IMR-90 (cell line): ENCODE data around the gene SPATS2L. TPM values are rescaled to one million over a fixed set of nuclear protein-coding genes. Genes with fewer than 3 reads are reported as not detected.

ENCODE experiments used
- ATAC-seq: fragments of 200-7000 bp; cut with Tn5 transposase; 2 replicates; pipeline ENCODE4 v1.9.1; 2020; ENCODE audit warnings: low read depth, mild to moderate bottlenecking, moderate library complexity
- BruUV-seq: library from RNA; stranded (reverse); fragments of 400-500 nt; replicated peaks from 2 replicates; lab custom pipeline; 2021; lab: Mats Ljungman, UMichigan
- CTCF ChIA-PET: fragments of 300-600 bp; formaldehyde crosslinking; extraction: SDS; loops from one replicate; lab custom pipeline; 2021; ENCODE audit warnings: antibody characterized with exemption; lab: Yijun Ruan, JAX
- POLR2A ChIA-PET: fragments of 300-600 bp; sonication (Branson Sonifier 250); formaldehyde crosslinking; loops from one replicate; lab custom pipeline; 2022; ENCODE audit warnings: antibody characterized with exemption; ENCODE audit not compliant: unreplicated experiment; lab: Charles Lee
- DNase-seq: peaks from one replicate; pipeline ENCODE4 v3.0.0; 2013
- H2AFZ ChIP-seq: replicated peaks from 2 replicates; pipeline ENCODE3; 2013; ENCODE audit warnings: low read length, mild to moderate bottlenecking; ENCODE audit not compliant: poor library complexity
- H2AK5ac ChIP-seq: 2 replicates; pipeline ENCODE4 v1.6.1; 2013; ENCODE audit warnings: low read depth, low read length, inconsistent platforms
- H2AK9ac ChIP-seq: replicated peaks from 2 replicates; pipeline ENCODE3; 2013; ENCODE audit warnings: mild to moderate bottlenecking, low read depth, low read length, moderate library complexity; ENCODE audit not compliant: poor library complexity
- H2BK120ac ChIP-seq: 2 replicates; pipeline ENCODE4 v1.6.1; 2013; ENCODE audit warnings: low read depth, low read length, inconsistent platforms
- H2BK15ac ChIP-seq: 3 replicates; pipeline ENCODE4 v1.6.1; 2013; ENCODE audit warnings: low read depth, low read length, inconsistent platforms
- H2BK20ac ChIP-seq: 2 replicates; pipeline ENCODE4 v1.6.1; 2013; ENCODE audit warnings: low read depth, mild to moderate bottlenecking, inconsistent platforms, low read length, moderate library complexity
- H2BK5ac ChIP-seq: 2 replicates; pipeline ENCODE4 v1.6.1; 2013; ENCODE audit warnings: mild to moderate bottlenecking, low read depth, low read length, inconsistent platforms; ENCODE audit not compliant: poor library complexity, severe bottlenecking
- H3K14ac ChIP-seq: replicated peaks from 2 replicates; pipeline ENCODE4 v1.6.1; 2013; ENCODE audit warnings: low read depth, low read length, inconsistent platforms
- H3K18ac ChIP-seq: 2 replicates; pipeline ENCODE4 v1.6.1; 2013; ENCODE audit warnings: low read depth, low read length, control low read depth
- H3K23ac ChIP-seq: 2 replicates; pipeline ENCODE4 v1.6.1; 2013; ENCODE audit warnings: low read depth, low read length, inconsistent platforms
- H3K27ac ChIP-seq: 2 replicates; pipeline ENCODE4 v1.5.1; 2013; ENCODE audit warnings: mild to moderate bottlenecking, control low read depth, low read length; ENCODE audit not compliant: insufficient read depth
- H3K27me3 ChIP-seq: 2 replicates; pipeline ENCODE4 v1.6.1; 2013; ENCODE audit warnings: low read length; ENCODE audit not compliant: control insufficient read depth, insufficient read depth
- H3K36me3 ChIP-seq: 2 replicates; pipeline ENCODE4 v1.6.1; 2013; ENCODE audit warnings: low read length, mixed read lengths; ENCODE audit not compliant: control insufficient read depth, insufficient read depth
- H3K4ac ChIP-seq: 2 replicates; pipeline ENCODE4 v1.6.1; 2013; ENCODE audit warnings: low read depth, low read length, inconsistent platforms
- H3K4me1 ChIP-seq: 2 replicates; pipeline ENCODE4 v1.6.1; 2013; ENCODE audit warnings: low read length, mixed read lengths; ENCODE audit not compliant: control insufficient read depth, insufficient read depth
- H3K4me2 ChIP-seq: 2 replicates; pipeline ENCODE4 v1.6.1; 2013; ENCODE audit warnings: low read depth, mild to moderate bottlenecking, control low read depth, low read length, moderate library complexity
- H3K4me3 ChIP-seq: 2 replicates; pipeline ENCODE4 v1.5.1; 2013; ENCODE audit warnings: low read depth, mild to moderate bottlenecking, control low read depth, low read length, moderate library complexity; ENCODE audit not compliant: insufficient read depth
- H3K56ac ChIP-seq: 2 replicates; pipeline ENCODE4 v1.6.1; 2013; ENCODE audit warnings: low read length, inconsistent platforms; ENCODE audit not compliant: insufficient read depth; ENCODE audit errors: extremely low read depth
- H3K79me1 ChIP-seq, 2 experiments: 2 replicates each; pipeline ENCODE4 v1.6.1; 2013; ENCODE audit warnings: low read length in 2 of 2, inconsistent platforms in 1 of 2, low read depth in 1 of 2
- H3K9ac ChIP-seq: 2 replicates; pipeline ENCODE4 v1.6.1; 2013; ENCODE audit warnings: low read depth, low read length, control low read depth
- H3K9me1 ChIP-seq: 2 replicates; pipeline ENCODE4 v1.6.1; 2013; ENCODE audit warnings: low read length, inconsistent platforms; ENCODE audit not compliant: insufficient read depth
- H3K9me3 ChIP-seq: 2 replicates; pipeline ENCODE4 v1.6.1; 2013; ENCODE audit warnings: low read length; ENCODE audit not compliant: control insufficient read depth, insufficient read depth
- H4K20me1 ChIP-seq: 2 replicates; pipeline ENCODE4 v1.6.1; 2013; ENCODE audit warnings: low read length, inconsistent platforms; ENCODE audit not compliant: insufficient read depth
- H4K5ac ChIP-seq: 2 replicates; pipeline ENCODE4 v1.6.1; 2013; ENCODE audit warnings: mild to moderate bottlenecking, low read depth, low read length, control low read depth
- H4K8ac ChIP-seq, 2 experiments: 2 replicates each; pipeline ENCODE4 v1.6.1; 2013; ENCODE audit warnings: low read depth in 2 of 2, low read length in 2 of 2, control low read depth in 1 of 2, inconsistent platforms in 1 of 2
- H4K91ac ChIP-seq: 2 replicates; pipeline ENCODE4 v1.6.1; 2013; ENCODE audit warnings: low read depth, low read length, inconsistent platforms; ENCODE audit not compliant: insufficient read depth
- CEBPB ChIP-seq: IDR thresholded peaks from 2 replicates; pipeline ENCODE4 v1.6.1; 2012; ENCODE audit warnings: low read depth, low read length, improper control_type of control experiment
- NFE2L2 ChIP-seq: fragments of 150-350 bp; IDR thresholded peaks from 2 replicates; pipeline ENCODE4 v1.6.1; 2016; ENCODE audit warnings: low read depth, mild to moderate bottlenecking, low read length
- RAD21 ChIP-seq: IDR thresholded peaks from 2 replicates; pipeline ENCODE4 v1.6.1; 2012; ENCODE audit warnings: low read length, improper control_type of control experiment
- RCOR1 ChIP-seq: IDR thresholded peaks from 2 replicates; pipeline ENCODE4 v1.6.1; 2012; ENCODE audit warnings: mild to moderate bottlenecking, low read length, improper control_type of control experiment; ENCODE audit not compliant: insufficient replicate concordance
- dilution Hi-C: fragments of 300-500 bp; cut with HindIII; formaldehyde crosslinking; loops from one replicate; pipeline ENCODE4 v1.14.3; 2018; ENCODE audit warnings: low sequenced_read_pairs; ENCODE audit not compliant: unreplicated experiment
- in situ Hi-C: fragments of 300-500 bp; cut with MboI; formaldehyde crosslinking; loops from 3 replicates; pipeline ENCODE4 v1.14.3; 2019; ENCODE audit warnings: low sequenced_read_pairs, inconsistent platforms, mixed read lengths
- intact Hi-C: fragments of 100-400 bp; cut with micrococcal nuclease; formaldehyde crosslinking; loops from 2 replicates; pipeline ENCODE4 v1.10.0; 2022
- polyA plus RNA-seq, 3 experiments: library from polyadenylated mRNA; depleted of rRNA; stranded (reverse); fragments of >200 nt; gene quantifications; 2 replicates each; pipeline ENCODE4 v1.2.3, GENCODE V29; 2012; ENCODE audit warnings: low replicate concordance in 1 of 3
- total RNA-seq: library from RNA; depleted of rRNA; stranded (reverse); fragments of >200 nt; gene quantifications from 2 replicates; pipeline ENCODE4 v1.2.3, GENCODE V29; 2012
- TF ChIP-seq, protein P1 (sequence below): conservative IDR thresholded peaks from 2 replicates; pipeline ENCODE4 v1.5.1; 2012; ENCODE audit warnings: mild to moderate bottlenecking, low read depth, low read length, improper control_type of control experiment

SPATS2L gene
- total and polyA plus RNA-seq, 2 of the 4 experiments (the other 2 are of a cell fraction), result 118 to 155 TPM

DNA sequence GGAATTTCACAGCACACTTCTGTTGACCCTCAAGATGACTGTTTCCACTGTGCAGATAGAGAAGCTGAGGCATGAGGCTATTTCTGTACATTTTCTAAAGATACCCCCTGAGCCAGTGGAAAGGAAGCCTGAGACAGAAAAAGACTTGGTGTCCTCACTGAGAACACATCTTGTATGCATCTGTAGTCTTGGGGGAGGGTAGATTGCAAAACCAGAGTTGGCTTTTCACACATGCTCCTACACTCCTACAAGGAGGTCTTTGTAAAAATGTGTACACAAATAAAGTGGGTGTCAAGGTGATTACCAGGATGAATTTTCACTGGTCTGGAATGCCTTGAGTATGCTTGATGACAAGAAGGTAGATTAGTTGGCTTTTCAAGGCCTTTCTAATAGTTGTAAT lies 105.3 kb downstream of the SPATS2L start:
- CTCF ChIA-PET, result interaction anchor here (0.6 kb wide), 1 partner anchor 10 kb away, joined by 3 read pairs; no protein-coding TSS in a partner anchor

More for the DNA sequence above, 105.3 kb downstream of the SPATS2L start:
- Histone ChIP-seq H4K5ac (no peak overlapping the region), H4K91ac (no peak overlapping the region), H3K4me3 (no peak overlapping the region), H3K27ac (no peak overlapping the region), H3K36me3 (peaks cover 9% of the 10 kb centered on the region), H2AFZ (no peak overlapping the region), H2BK20ac (no peak overlapping the region), H2BK15ac (no peak overlapping the region), H3K9ac (no peak overlapping the region), H3K14ac (0 out of 2 replicates have a peak overlapping the region, but pooled peaks have one; percentile 17), H3K79me1 (peaks cover 33 to 65% of the 10 kb centered on the region in 2 experiments), H4K20me1 (peaks cover 4% of the 10 kb centered on the region; the same call in 1 of the 2 replicates), H2AK5ac (no peak overlapping the region), H3K23ac (no peak overlapping the region; the same call in 1 of the 2 replicates), H3K9me1 (peaks cover 15% of the 10 kb centered on the region), H2BK120ac (no peak overlapping the region; the same call in 1 of the 2 replicates), H3K4me2 (0 out of 2 replicates have a peak overlapping the region, but pooled peaks have one; percentile 21), H3K27me3 (no peaks in the 10 kb centered on the region), H2BK5ac (peak overlapping the region; percentile 49), H3K56ac (no peak overlapping the region), H3K9me3 (no peaks in the 10 kb centered on the region), H3K4ac (peak overlapping the region; percentile 33; the same call in 1 of the 2 replicates), H2AK9ac (no peak overlapping the region), H3K4me1 (peaks cover 22% of the 10 kb centered on the region), H3K18ac (peak overlapping the region; percentile 11; the same call in 1 of the 2 replicates), H4K8ac (peak overlapping the region in 1 of 2 experiments; percentile 31; a peak in 1 of 4 replicates)
- in situ Hi-C loops (no loop called here), dilution Hi-C loops (no loop called here), intact Hi-C loops (no loop called here)
- no peak for ATAC-seq
- DNase-seq, result peak; percentile 26
- BruUV-seq, result no TSS peak
- POLR2A ChIA-PET, result no interaction called here
- TF ChIP-seq, protein P1, sequence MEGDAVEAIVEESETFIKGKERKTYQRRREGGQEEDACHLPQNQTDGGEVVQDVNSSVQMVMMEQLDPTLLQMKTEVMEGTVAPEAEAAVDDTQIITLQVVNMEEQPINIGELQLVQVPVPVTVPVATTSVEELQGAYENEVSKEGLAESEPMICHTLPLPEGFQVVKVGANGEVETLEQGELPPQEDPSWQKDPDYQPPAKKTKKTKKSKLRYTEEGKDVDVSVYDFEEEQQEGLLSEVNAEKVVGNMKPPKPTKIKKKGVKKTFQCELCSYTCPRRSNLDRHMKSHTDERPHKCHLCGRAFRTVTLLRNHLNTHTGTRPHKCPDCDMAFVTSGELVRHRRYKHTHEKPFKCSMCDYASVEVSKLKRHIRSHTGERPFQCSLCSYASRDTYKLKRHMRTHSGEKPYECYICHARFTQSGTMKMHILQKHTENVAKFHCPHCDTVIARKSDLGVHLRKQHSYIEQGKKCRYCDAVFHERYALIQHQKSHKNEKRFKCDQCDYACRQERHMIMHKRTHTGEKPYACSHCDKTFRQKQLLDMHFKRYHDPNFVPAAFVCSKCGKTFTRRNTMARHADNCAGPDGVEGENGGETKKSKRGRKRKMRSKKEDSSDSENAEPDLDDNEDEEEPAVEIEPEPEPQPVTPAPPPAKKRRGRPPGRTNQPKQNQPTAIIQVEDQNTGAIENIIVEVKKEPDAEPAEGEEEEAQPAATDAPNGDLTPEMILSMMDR, result no peak
- TF ChIP-seq NFE2L2, result no peak
- no peak for TF ChIP-seq CEBPB
- TF ChIP-seq RCOR1, result no peak
- TF ChIP-seq RAD21, result no peak
